GM19193 (cell line): Measurements from ENCODE around the gene ZNF584.

Experiments
- POLR2A ChIP-seq: IDR thresholded peaks from 4 replicates; pipeline ENCODE4 v1.6.1; 2011; ENCODE audit not compliant: insufficient read depth, insufficient read length; ENCODE audit errors: extremely low read depth

The ZNF584 gene

GRCh38 chr19:58417071-58417470 is 8.6 kb downstream of the ZNF584 start:
- no peak for TF ChIP-seq POLR2A

DNA sequence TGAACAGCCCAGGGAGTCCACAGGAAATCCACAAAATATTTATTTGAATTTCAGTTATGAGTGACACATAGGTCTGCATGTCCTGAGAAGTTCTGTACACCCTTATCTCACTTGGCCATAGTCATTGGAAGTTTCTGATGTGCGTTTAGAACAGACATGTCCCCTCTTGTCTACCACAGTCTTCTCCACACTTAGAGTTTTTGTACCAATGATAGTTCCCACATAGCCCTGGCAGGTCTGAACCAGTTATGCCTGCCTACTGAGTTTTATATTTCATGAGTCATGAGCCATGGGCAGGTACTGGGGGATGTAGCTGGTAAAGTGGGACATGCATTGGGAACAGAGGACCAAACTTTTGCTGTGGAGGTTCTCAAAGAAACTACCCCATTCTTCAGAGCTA is 20.2 kb downstream of the ZNF584 start:
- TF ChIP-seq POLR2A = no peak

DNA sequence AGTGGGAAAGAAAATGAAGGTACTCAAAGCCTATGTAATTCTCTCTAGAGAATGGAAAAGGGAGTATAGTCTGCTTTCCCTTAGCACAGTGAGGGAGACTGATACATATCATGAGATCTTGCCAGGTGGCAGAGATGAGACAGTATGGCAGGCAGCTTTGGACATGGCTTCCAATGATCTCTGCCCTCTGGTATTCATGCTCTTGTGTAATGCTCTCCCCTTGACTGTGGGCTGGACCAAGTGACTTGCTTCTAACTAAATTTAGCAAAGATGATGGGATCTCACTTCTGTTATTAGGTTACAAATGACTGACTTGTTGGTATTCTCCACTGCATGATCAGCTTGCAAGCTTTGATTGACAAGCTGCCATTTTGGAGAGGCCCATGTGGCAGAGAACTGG is 21.3 kb downstream of the ZNF584 start:
- no peak for TF ChIP-seq POLR2A

GRCh38 chr19:58434217-58434616 is 25.8 kb downstream of the ZNF584 start:
- TF ChIP-seq POLR2A = no peak

DNA sequence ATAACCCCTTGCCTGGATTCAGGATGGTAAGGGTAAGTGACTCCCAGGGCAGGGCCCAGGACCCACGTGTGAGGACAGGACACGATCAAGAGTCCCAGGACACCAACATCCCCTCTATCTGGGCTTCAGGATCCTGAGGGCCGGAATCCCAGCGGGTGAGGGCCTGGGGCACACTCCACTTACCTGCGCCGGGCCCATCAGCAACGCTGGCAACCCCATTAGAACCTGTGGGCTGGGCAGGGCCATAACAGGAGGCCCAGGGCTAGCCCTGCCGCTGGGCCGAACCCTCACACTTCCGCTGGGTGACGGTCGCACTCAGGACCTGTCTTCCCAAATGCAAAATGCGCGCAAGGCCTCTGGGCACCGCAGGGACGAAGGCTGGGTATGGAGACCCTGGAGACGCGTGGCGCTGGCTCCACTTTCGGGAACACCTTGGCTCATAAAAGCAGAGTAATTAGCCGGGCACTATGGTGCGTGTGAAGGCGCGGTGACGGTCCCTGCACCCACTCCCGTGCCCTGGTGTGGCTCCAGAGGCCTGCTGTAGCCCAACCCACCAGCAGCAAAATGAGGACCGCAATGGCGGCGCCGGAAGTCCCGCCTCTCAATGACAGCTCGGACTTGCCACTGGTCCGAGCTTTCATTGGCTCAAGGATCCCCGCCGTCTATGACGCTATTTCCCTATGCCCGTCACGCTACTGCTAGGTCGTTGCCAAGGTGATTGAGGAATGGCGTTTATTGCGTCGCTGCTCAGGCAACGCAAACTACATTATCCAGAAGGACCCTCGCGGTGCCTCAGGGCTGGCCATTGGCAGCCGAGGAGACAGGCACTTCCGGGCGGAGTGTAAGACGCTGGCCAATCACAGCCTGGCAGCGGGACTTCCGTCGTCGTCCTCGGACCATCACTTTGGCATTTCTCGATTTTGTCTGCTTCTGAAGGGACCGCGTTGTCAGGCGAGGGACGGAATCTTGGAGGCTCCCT is 31.4 kb downstream of the ZNF584 start, which contains the start of gene ZNF132:
TSS of gene ZNF132 (minus strand) at position 578 of the 979 bp plus-strand sequence. CDS start at position 246, 332 bp downstream.
- peak; percentile 72 for TF ChIP-seq POLR2A

DNA sequence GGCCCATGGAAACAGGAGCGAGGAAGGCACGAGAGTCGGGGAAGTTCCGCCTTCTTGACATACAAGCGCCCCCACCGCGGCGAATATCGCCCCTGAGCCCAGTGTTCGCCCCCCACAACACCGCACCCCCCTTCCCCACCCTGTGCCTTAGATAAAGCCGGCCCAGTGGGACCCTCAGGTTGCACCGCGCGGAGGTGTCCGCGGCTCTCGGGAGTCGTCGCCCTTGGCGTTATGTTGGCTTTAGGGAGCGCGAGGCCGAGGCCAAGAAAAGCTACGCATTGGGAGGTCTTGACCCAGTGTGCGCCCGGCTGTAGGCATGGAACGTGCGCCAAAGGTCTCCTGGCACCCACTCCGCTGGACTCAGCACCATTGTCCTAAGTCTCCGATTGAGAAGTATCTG is 32.1 kb downstream of the ZNF584 start:
- no peak for TF ChIP-seq POLR2A

DNA sequence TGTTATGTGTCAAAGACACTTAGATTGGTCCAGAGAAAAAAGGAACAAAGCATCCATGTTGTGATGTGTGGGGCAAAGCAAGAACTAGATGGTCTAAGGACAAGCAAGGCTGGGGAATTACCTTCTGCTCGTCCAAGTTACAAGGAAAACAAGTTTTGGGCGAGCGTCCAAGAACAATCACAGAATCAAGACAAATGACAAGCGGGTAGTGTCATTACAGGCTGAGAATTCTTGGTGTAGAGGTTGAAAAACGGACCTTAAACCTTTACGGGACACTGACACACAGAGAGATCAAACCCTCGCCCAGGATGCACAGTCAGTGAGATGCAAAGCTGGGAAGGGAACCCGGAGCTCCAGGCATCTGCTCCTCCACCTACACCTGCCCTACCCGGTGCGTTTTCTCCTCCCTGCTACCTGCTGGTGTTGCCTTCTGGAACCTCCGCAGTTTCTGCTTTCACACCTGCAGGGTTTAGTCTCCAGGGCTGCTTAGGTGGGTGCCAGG is 42.5 kb downstream of the ZNF584 start:
- TF ChIP-seq POLR2A = no peak

DNA sequence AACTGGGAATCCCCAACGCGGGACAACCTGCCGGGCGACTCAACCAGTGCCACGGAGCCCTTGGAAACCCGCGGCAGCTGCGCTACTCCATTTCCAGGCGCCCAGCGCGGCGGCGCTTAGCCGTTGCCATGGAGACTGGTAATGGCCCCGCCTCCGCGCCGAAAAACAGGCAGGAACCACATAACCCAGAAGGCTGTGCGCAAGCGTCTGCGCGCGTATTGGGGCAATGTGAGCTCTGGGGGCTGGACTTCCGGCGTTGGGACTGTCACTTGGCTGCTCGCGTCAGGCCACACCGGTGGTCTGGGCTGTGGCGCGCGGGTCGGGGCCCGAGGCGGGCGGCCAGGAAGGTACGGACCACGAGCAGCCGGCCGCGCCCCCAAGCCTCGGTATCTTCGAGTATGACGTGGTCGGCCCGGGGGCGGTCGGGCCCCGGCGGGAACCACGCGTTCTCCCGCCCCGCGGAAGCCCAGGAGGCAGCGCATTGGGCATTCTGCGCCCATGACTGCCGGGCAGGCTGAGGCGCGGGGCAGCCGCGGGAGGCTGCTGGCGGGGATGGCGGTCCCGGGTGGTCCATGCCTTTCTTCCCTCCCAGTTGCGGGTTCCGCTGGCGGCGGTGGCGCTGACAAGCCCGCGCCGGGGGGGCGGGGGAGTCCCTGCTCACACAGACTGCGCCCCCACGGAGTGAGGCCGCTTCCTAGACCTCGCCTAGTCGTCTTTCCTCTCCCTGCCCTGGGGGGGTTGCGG is 43.1 kb downstream of the ZNF584 start, which contains the start of gene ZNF324B:
TSS of gene ZNF324B (plus strand) at position 265 of the 744 bp plus-strand sequence. CDS start 2,080 bp downstream, outside the sequence.
- TF ChIP-seq POLR2A = peak; percentile 73

DNA sequence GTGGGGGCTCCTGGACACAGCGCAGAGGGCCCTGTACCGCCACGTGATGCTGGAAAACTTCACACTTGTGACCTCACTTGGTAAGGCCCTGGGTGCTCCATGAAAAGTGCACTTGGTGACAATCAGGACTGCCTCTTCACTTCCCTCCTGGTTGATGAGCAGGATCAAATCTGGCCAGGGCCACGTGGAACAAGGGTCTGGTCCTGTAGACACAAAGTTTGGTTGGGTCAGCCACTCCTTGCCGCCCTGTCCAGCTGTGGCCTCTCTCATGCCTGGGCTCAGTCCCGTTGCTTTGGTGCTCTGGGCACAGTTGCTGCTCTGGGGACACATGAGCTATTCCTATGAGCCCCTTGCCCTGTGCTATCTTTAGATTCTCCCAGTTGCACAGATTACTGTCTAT is 45.3 kb downstream of the ZNF584 start:
- no peak for TF ChIP-seq POLR2A

DNA sequence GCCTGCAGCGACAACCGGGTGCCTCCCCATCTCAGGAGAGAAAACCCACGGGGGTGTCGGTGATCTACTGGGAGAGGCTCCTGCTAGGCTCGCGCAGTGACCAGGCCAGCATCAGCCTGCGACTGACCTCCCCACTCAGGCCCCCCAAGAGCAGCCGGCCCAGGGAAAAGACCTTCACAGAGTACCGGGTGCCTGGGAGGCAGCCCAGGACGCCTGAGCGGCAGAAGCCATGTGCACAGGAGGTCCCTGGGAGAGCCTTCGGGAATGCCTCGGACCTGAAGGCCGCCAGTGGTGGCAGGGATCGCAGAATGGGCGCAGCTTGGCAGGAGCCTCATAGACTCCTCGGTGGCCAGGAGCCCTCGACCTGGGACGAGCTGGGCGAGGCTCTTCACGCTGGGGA is 46.9 kb downstream of the ZNF584 start:
- TF ChIP-seq POLR2A = no peak

DNA sequence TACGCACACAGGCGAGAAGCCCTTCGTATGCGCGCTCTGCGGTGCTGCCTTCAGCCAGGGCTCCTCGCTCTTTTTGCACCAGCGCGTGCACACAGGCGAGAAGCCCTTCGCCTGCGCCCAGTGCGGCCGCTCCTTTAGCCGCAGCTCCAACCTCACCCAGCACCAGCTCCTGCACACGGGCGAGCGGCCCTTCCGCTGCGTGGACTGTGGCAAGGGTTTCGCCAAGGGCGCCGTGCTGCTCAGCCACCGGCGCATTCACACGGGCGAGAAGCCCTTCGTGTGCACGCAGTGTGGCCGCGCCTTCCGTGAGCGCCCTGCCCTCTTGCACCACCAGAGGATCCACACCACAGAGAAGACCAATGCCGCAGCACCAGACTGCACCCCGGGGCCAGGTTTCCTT is 47.7 kb downstream of the ZNF584 start:
- no peak for TF ChIP-seq POLR2A

GRCh38 chr19:58460039-58460438 is 51.6 kb downstream of the ZNF584 start:
- no peak for TF ChIP-seq POLR2A

DNA sequence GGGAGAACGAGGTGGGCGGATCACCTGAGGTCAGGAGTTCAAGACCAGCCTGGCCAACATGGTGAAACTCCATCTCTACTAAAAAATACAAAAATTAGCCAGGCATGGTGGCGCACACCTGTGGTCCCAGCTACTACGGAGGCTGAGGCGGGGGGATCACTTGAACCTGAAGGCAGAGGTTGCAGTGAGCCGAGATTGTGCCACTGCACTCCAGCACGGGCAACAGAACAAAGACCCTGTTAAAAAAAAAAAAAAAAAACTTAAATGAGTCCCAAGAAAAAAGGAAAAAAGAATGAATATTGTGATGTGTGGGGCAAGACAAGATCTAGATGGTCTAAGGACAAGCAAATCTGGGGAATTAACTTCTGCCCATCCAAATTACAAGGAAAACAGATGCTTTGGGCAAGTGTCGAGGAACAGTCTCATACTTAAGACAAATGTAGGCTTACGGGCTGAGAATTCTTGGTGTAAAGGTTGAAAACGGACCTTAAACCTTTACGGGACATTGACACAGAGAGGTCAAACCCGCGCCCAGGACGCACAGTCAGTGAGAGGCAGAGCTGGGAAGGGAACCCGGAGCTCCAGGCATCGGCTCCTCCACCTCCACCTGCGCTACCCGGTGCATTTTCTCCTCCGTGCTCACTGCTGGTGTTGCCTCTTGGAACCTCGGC is 57.8 kb downstream of the ZNF584 start:
- no peak for TF ChIP-seq POLR2A

- TF ChIP-seq POLR2A = peak; percentile 77
Observed at GRCh38 chr19:58466760-58467589, 58.5 kb downstream of the ZNF584 start, which contains the start of gene ZNF324. Gene ZNF324 (plus strand): TSS chr19:58467080. CDS start chr19:58469186, 2,106 bp downstream.
